ENCODE data around the gene PTPN20.
"Not testable (repeated sequence)": the region's sequence is repeated elsewhere in the genome, so short reads cannot be mapped to it uniquely, and the experiment has no call there.

PTPN20 gene, protein sequence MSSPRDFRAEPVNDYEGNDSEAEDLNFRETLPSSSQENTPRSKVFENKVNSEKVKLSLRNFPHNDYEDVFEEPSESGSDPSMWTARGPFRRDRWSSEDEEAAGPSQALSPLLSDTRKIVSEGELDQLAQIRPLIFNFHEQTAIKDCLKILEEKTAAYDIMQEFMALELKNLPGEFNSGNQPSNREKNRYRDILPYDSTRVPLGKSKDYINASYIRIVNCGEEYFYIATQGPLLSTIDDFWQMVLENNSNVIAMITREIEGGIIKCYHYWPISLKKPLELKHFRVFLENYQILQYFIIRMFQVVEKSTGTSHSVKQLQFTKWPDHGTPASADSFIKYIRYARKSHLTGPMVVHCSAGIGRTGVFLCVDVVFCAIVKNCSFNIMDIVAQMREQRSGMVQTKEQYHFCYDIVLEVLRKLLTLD

DNA sequence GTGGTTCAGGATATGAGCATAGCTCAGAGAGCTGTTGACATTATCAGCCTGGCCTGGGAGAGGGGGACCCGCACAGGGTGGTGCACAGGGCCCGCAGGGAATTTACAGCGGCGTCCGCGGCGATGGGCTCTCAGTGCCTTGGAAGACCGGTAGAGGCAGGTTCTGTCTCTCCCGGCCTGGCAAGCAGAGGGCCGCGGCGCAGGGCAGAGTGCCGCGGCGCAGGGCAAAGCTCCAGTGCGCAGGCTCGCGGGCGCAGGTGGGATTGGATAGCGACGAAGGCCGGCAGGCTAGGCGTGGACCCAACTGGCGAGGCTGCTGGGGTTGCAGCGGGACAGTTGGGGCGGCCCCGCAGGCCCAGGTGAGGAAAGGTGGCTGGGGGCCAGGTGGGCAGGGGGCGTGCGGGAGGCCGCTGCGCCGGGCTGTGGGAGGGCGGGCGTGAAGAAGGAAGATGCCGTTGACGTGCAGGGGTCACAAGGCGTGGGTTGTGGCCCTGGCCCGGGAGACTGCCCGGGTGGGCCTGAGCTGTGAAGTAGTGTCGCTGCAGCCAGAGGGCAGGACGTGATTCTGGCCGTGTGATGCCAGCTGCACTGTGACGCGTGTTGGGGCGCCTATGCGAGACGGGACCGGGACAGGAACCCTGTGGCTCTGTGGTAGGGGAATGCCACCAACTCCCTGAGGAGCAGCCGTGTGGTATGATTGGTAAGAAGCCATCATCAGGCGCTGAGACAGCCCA lies at the start of gene PTPN20:
Gene PTPN20 (plus strand): TSS at position 285 of the 733 bp plus-strand sequence. CDS start 21,072 bp downstream, outside the sequence.
- DNase-seq (ENCODE audit: low spot score) = not testable (repeated sequence)

DNA sequence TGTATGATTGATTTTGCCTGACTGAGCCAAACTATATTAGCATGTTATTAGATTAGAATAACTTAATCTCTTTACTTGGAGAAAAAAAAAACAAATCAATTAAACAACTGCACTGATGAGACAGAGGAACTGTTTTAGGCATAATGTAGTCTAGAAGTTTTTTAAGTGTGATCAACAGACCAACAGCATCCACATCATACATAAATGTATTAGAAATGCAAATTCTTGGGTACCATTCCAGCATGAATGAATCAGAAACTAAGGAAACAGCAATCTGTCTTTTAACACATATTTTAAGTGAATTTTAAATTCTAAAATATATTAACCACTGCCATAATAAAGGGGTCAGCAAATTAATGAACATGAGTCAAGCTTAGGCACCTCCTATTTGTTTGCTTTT lies 41.5 kb upstream of the PTPN20 start:
- DNase-seq (ENCODE audit: low spot score) = not testable (repeated sequence)

DNA sequence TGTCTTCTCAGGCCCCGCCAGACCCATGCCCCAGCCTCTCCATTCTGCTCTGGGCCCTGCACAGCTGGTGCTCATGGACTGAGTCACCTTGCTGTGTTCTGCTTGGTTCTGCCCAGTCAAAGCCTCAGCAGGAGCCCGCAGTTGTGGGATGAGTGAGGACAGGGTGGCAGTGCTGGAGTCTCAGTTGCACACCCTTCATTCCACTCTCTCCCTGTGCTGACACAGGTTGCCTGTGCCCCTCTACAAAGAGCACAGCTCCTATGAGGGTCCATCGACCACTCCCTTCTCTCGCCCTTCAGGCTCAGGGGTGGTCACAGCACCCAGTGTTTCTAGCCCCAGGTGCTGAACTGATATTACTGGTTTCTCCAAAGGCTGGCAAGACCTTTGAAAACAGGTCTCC lies 39.6 kb upstream of the PTPN20 start:
- not testable (repeated sequence) for DNase-seq (ENCODE audit: low spot score)

DNA sequence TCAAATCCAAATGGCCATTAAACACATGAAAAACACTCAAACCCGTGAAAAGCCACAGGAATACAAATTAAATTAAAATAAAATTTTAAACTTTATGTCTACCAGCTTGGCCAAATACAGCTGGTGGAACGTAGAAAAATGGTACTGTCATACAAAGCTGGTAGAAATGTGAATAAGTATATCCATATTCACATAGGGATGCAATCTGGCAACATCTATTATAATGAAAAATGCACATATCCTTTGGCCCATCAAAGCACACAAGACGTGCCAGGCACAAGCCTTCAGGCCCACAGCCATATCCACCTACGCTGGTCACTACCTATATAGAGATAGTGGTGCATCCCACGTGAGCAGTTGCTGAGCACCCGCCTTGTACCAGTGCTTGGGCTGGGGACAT lies 35.9 kb upstream of the PTPN20 start:
- not testable (repeated sequence) for DNase-seq (ENCODE audit: low spot score)

DNA sequence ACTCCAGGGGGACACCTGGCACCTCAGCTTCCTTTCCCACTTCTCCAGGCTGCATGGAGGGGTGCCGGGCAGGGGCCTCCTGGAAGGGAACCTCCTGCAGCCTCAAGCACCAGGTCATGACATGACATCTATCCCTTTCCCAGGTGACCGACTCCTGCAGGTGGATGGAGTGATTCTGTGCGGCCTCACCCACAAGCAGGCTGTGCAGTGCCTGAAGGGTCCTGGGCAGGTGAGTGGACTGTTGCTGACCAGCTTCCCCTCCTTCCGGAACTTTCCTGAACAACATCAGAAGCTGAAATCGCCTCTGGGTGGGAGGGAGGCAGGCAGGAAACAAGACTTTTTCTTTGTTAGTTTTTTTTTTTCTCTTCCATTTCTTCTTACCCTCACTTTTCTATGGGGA lies 34.5 kb upstream of the PTPN20 start:
- DNase-seq (ENCODE audit: low spot score) = not testable (repeated sequence)

DNA sequence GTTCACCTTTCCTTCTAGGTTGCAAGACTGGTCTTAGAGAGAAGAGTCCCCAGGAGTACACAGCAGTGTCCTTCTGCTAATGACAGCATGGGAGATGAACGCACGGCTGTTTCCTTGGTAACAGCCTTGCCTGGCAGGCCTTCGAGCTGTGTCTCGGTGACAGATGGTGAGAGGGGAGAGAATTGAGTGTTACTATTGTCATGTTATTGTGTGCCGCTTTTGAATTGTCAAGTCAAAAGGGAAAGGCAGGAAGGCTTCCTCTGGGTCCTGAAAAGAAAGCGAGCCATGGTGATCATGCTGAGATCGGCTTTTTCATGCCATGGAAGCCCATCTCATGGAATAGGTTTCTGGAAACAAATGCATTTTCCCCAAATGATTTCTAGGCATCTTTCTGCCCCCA lies 32.5 kb upstream of the PTPN20 start:
- DNase-seq (ENCODE audit: low spot score) = not testable (repeated sequence)

DNA sequence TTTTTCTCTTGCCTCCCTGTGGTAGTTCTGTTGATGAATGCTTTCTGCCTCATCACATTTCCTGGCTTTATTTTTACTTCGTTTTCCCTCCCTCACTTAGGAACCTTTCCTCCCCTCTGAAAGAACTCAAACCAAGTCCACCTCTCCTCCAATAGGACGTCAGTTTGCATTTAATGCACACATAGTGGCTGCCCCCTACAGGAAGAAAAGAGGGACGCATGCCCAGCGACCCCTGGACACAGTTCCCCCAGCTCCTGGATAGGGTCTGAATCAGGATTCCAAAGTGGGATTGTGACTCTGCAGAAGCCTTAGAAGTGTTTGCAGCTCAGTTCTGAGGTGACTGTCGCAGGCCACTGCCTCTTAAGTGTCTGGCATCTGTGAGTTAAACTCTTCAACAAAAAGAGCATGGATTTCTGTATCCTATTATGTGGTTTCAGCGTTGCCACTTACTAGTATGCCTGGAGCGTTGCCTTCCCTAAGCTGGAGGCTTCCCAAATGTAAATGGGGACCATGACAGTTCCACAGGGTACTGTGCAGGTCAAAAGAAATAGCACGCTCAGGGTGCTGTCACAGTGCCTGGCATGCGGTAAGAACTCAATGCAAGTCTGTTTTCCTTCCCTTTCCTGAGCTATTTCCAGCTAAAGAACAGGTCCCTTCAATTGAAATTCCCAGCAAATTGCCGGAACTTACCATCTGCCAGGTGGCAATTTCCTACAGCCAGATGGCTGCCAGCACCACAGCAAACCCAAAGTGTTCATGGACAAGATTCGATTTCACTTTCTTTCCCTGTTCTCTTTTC lies 20.2 kb upstream of the PTPN20 start:
- DNase-seq (ENCODE audit: low spot score) = not testable (repeated sequence)

DNA sequence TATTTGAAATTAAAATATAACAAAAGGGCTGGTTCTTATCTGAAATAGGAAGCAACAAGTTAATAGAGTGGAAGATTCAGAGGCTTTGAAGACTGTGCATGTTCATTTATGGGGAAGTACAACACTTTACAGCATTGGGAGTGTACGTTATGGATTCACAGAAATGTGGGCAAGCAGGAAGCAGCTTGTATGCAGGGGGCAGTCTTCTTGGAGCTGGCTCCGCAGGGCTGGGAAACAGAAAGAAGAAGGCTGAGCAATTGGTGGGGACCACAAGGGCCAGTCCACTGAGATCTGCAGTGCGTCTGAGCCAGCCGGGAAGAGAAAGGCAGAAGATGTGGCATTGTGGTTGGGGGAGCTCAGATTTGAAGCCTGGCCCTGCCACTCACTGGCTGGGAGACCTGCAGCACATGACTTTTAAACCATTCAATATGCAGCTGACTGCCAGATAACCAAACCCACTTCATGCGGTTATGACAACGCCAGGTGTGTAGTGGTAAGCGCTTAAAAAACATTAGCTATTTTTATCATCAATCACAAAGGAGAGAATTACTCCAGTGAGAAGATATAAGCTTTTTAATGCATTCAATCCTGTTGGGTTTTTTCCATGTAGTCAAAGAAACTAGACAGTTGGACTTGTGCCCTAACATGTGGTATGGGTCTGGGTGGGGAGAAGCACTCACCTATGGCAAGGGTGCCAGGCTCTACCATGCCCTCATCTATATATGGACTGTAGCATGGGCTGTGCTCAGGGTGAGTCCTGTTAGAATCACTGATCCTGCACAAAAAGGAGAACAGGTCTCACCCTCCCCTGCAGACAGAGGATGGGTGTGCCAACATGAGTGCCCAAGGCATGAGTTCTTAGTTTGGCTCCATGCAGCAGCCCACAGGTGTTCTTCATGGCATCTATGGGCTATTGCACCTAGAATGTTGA lies 14.2 kb upstream of the PTPN20 start:
- not testable (repeated sequence) for DNase-seq (ENCODE audit: low spot score)

DNA sequence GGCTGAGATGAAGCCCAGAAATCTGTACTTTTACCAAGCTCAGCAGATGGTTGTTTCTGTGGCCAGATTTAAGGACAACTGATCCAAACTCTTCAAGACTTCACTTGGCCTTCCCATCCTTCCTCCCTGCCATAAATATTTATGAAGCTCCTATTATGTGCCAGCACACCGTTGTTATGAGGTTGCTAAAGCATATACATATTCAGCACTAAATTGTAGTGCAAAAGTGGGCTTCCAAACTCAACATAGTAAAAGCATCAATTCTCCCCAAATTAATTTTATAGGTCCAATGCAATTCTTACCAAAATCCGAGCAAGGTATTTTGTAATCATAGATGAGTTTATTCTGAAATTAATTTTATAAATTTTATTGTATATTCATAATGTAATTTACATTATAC lies 10.0 kb upstream of the PTPN20 start:
- not testable (repeated sequence) for DNase-seq (ENCODE audit: low spot score)

DNA sequence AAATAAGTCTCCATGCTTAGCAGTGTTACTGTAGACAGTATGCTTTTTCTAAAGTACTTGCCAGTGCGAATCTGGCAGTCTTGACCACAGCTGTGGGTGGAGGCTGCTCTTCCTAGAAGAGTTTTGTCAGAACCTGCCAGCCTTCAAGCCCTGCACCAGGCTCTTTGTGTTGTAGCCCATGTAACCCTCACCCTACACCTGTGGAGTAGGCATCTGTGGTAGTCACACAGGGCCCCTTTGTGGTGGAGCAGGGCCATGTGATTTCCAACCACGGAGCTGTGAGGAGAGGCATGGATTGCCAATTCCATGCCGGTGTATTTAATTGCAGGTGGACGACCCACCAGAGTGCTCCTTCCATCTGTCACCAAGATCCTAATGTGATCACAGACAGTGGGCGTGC lies 7.4 kb upstream of the PTPN20 start:
- not testable (repeated sequence) for DNase-seq (ENCODE audit: low spot score)

DNA sequence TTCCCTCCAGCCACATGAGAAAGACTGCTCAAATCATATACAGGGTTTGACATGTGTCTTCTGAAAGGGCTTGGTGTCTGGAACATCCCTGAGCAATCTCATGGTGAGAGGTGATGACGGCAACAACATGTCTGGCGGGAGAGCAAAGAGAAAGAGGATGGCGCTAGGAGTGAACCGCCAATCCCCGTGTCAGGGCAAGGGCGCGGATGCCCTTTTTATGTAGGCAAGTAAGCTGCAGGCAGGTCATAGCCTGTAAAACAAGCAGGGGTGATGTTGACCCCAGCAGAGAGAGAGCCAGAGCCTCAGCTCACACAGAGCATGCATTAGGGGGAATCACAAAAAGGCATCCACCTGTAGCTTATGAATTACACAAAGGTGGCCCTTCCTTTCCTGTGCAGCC lies 4.9 kb upstream of the PTPN20 start:
- DNase-seq (ENCODE audit: low spot score) = not testable (repeated sequence)

DNA sequence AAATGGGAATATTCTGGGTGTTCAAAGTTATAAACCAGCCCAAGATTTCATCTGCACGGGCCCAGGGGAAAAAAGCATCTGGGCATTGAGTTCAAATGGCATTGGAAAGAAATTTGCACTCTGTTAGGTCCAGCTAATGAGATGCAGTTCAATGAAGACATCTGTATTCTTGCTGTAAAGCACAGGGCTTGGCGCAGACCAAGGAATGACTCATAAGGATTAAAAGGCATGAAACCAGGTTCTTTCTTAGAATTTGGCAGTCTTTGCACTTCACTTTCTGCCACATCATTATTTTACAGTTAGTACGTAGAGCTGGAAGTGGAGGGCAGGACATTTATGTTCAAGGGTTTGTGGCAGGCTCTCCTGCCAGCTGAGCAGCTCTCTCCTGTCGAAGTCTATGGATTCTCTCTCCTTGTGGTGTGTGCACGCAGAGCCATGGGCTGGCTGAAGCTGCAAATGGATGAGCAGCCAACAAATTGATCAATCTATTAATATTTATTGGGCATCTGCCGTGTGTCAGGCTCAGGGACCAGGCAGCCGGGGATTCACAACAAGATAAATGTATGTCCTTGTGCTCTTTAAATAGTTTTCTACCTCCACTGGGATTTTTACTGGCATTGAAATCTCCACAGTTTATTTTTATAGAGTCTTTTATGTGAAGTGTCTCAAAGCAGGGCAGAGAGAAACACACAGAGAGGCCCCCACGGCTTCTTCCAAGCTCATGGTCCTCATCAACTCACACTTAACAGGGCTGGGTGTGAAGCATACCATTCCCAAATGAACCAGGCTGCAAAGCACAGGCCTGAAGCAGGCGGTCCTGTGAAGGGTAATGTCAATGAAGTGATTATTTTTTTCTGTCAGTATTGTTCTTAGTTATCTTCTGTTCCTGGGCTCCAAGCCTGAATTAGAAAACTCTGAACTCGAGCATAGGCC lies 3.8 kb upstream of the PTPN20 start:
- DNase-seq (ENCODE audit: low spot score) = not testable (repeated sequence)

DNA sequence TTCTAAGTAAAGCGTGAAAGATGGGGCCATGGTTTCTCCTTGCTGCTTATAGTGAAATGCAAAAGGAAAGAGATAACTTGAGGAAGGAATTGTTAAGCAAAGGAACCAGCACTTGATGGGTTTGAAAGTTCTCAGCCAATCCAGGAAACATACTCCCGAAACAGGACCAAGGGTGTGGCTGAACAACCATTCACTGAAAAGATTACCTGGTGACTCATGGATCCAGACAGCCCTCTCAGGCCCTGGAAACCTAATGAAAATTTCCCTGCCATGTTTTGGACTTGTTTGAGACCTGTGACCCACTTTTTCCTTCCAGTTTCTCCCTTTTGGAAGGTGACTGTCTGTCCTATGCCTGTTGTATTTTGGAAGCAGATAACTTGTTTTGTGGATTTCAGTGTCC lies 11.3 kb downstream of the PTPN20 start:
- not testable (repeated sequence) for DNase-seq (ENCODE audit: low spot score)

DNA sequence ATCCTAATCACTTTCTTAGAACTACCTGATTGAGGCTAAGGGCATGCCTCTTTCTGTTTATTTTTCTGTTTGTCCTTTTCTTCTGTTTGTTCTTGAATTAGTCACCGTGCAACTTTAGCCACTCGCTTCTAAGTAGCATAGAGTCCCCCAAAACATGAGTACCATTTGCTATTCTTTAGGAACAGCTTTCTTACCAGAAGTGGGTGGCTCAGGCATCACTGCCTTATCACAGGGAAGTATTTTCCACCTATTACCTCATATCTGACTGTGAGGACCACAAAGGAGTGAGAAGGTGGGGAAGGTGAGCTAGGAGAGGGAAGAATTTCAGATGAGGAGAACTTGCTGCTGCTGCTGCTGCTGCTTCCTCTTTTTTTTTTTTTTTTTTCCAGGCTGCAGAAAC lies 13.9 kb downstream of the PTPN20 start:
- DNase-seq (ENCODE audit: low spot score) = not testable (repeated sequence)

DNA sequence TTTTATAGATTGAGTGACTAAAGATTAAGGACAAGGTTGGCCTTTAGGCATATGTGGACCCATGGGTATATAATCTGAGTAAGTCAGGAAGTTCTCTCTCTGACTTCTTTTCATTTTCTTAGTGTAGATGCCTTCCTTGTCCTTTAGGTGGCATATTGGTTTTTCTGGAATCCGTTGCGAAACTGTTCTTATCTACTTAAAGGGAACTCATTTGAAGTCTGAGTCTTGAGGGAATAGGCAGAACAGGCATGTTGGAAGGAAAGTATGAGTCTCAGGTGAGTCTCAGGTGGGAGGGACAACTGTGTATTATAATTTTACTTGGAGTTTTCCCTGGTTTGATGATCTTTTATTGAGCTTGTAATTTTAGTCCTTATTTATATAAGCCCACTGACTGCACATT lies 14.6 kb downstream of the PTPN20 start:
- DNase-seq (ENCODE audit: low spot score) = not testable (repeated sequence)

DNA sequence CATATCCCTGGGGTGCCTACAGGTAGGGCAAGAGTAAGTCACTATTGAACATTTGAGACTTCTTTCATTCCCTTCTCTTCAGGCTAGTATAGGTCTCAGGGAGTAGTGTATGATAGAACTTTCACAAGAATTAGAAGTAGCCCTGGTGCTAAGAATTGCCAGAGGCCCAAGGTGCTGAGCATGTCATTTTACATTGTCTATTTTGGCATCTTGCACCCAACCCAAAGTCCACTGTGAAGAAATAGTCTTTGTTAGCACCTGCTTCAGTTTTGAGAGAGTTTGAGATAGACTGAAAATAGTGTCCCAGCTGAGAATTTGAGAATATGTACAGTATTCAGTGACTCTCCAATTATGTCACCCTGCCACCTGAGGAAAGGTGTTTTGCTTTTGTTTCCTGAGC lies 17.6 kb downstream of the PTPN20 start:
- DNase-seq (ENCODE audit: low spot score) = not testable (repeated sequence)

DNA sequence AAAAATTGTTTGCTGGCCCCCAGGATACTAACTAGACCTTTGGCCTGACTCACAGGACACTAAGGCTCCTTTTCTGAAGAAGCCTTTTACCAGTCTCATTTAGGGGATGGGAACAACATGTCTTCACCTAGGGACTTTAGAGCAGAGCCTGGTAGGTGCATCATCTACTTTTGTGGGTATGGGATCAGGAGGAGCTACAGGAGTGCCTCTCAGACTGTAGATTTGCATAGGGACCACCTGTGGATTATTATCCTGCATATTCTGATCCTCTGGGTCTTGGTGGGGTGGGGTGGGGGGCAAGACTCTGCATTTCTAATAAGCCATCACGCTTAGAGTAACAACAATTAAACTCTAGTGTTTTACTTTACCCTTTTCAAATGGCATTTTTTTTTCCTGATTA lies 21.2 kb downstream of the PTPN20 start:
- not testable (repeated sequence) for DNase-seq (ENCODE audit: low spot score)

DNA sequence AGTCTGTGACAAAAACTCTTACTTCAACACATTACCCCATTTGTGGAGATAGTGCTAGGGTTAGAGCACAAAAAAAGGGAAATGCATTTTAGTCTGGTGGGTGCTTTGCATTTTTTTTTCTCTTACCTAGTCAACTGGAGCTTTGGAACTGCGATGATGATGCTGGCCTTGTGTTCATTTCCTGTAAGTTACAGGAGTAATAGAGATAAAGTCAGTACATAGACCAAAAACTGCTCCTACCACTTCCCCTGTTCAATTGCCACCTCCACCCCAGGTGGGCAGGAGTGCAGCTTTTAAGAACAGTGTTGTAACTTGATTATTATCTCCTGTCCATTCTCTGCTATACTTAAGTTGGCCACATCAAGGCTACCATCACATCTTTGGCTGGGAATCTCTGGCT lies 29.9 kb downstream of the PTPN20 start:
- DNase-seq (ENCODE audit: low spot score) = not testable (repeated sequence)

DNA sequence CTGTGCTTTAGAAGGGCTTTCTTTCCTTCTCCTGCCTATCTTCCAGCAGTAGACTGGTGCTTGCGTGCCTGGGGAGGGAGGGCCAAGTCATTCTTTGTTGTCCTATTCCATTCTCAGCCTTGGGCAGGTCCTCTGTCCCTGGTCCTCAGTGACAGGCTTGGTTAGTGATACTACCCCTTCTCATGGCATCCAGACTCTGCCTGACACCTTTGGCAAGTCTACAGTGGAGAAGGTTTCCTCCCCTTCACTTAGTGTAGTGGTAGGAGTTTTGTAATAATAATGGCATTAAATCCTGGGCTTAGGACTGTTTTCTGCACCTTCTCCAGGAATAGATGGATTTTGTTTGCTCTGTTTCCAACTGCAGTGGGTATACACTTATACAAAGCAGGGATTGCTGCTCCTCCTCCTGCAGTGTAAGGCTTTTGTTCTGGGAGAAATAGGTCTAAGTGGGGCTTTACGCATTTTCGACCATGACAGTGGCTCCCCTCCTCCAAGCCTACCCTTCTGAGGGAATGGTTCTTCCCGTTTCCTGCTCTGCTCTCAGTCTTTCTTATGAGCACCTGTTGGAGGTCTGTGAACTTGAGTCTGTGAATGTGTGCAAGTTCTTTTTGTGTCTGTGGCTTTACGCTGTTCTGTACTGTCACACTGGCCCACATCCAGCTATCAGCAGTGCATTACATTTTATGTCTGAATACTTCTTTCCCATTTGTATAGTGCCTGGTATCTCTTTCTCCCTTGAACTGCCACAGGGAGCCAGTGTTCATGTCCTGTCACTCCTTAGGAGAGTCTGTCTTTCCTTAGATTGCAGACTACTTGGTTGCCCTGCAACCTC lies 37.7 kb downstream of the PTPN20 start:
- not testable (repeated sequence) for DNase-seq (ENCODE audit: low spot score)
